Measurements from ENCODE around the gene ANXA8. TPM values are rescaled to one million over a fixed set of nuclear protein-coding genes. Genes with fewer than 3 reads are reported as not detected.
"Not testable (repeated sequence)": the region's sequence is repeated elsewhere in the genome, so short reads cannot be mapped to it uniquely, and the experiment has no call there.

Gene ANXA8
- polyA plus RNA-seq, 3 donors = 0.52 to 2.9 (median 0.97) TPM

DNA sequence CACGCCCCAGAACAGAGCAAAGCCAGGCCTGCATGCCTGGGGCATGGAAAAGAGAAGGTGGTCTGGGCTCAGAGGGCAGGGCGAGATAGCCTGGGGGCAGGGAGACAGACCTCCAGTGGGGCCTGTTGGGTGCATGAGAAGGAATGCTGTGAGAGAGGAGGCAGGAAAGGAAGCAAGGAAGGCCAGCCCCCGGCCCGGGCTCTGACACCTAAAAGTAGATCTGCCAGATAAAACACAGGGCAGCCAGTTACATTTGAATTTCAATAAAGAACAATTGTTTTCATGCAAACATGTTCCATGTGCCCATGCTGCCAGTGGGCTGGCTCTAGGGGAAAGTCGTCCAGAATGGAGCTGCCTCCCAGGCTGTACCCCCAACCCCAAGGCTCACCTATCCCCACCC lies 5.8 kb downstream of the ANXA8 start:
- H3K4me3 Mint-ChIP-seq; H3K4me2 ChIP-seq (replicated peaks; ENCODE audit: extremely low read depth, low read length, poor library complexity, severe bottlenecking); H3K9me3 Mint-ChIP-seq; H3K4me1 ChIP-seq (ENCODE audit: control insufficient read depth in 1 of 2, insufficient read depth in 2 of 2, low read length in 2 of 2); H3K36me3 ChIP-seq (replicated peaks in 1 of 2; ENCODE audit: control insufficient read depth in 1 of 2, insufficient read depth in 2 of 2, low read length in 2 of 2); H3K27ac Mint-ChIP-seq; H3K4me3 ChIP-seq (replicated peaks in 1 of 3; ENCODE audit: low read depth in 2 of 3, low read length in 3 of 3); H3K4me1 Mint-ChIP-seq; H3K79me2 ChIP-seq (ENCODE audit: insufficient read depth, low read length); H3K9ac ChIP-seq (ENCODE audit: insufficient read depth, low read length, poor library complexity, severe bottlenecking); H3K27ac ChIP-seq (ENCODE audit: low read depth in 1 of 2, low read length in 2 of 2); DNase-seq; H4K20me1 ChIP-seq (ENCODE audit: insufficient read depth, low read length); H3K9me3 ChIP-seq (replicated peaks in 1 of 2; ENCODE audit: control insufficient read depth in 1 of 2, insufficient read depth in 1 of 2, low read length in 2 of 2); H3K27me3 Mint-ChIP-seq (ENCODE audit: low read depth in 3 of 3); H3K36me3 Mint-ChIP-seq; H3K27me3 ChIP-seq (ENCODE audit: control insufficient read depth in 2 of 2, insufficient read depth in 2 of 2, low read length in 2 of 2); H2AFZ ChIP-seq (ENCODE audit: insufficient read depth, low read depth, low read length, poor library complexity, severe bottlenecking); intact Hi-C loops (cut with micrococcal nuclease): not testable (repeated sequence)
- no CpG with 5 or more reads among the region's 5 CpGs for WGBS (ENCODE audit: insufficient coverage)

DNA sequence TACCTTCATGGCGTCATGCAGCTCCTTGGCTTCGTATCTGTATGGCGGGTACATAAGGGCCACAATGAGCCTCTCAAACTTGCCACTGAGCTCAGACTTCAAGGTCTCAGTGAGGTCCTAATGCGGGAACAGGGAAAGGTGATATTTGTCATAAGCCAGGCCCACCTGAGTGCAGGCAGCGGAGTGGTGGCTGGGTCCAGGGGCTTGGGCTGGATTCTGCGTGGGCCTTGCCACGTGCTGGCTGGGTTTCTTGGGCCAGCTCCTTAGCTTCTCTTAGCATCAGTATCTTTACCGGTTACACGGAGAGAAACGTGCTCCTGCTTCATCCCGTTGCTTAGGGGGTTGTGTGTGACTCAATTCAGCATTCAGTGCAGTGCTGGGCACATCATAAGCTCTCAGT lies 6.8 kb downstream of the ANXA8 start:
- H3K27ac Mint-ChIP-seq; H3K36me3 ChIP-seq (replicated peaks in 1 of 2; ENCODE audit: control insufficient read depth in 1 of 2, insufficient read depth in 2 of 2, low read length in 2 of 2); H3K9me3 ChIP-seq (replicated peaks in 1 of 2; ENCODE audit: control insufficient read depth in 1 of 2, insufficient read depth in 1 of 2, low read length in 2 of 2); H3K4me1 Mint-ChIP-seq; H4K20me1 ChIP-seq (ENCODE audit: insufficient read depth, low read length); H3K4me3 Mint-ChIP-seq; H3K27me3 Mint-ChIP-seq (ENCODE audit: low read depth in 3 of 3); H3K27ac ChIP-seq (ENCODE audit: low read depth in 1 of 2, low read length in 2 of 2); H3K4me2 ChIP-seq (replicated peaks; ENCODE audit: extremely low read depth, low read length, poor library complexity, severe bottlenecking); H3K27me3 ChIP-seq (ENCODE audit: control insufficient read depth in 2 of 2, insufficient read depth in 2 of 2, low read length in 2 of 2); DNase-seq; H3K9me3 Mint-ChIP-seq; H3K4me1 ChIP-seq (ENCODE audit: control insufficient read depth in 1 of 2, insufficient read depth in 2 of 2, low read length in 2 of 2); H2AFZ ChIP-seq (ENCODE audit: insufficient read depth, low read depth, low read length, poor library complexity, severe bottlenecking); intact Hi-C loops (cut with micrococcal nuclease); H3K9ac ChIP-seq (ENCODE audit: insufficient read depth, low read length, poor library complexity, severe bottlenecking); H3K36me3 Mint-ChIP-seq; H3K4me3 ChIP-seq (replicated peaks in 1 of 3; ENCODE audit: low read depth in 2 of 3, low read length in 3 of 3); H3K79me2 ChIP-seq (ENCODE audit: insufficient read depth, low read length): not testable (repeated sequence)
- WGBS (ENCODE audit: insufficient coverage) = no CpG with 5 or more reads among the region's 11 CpGs

DNA sequence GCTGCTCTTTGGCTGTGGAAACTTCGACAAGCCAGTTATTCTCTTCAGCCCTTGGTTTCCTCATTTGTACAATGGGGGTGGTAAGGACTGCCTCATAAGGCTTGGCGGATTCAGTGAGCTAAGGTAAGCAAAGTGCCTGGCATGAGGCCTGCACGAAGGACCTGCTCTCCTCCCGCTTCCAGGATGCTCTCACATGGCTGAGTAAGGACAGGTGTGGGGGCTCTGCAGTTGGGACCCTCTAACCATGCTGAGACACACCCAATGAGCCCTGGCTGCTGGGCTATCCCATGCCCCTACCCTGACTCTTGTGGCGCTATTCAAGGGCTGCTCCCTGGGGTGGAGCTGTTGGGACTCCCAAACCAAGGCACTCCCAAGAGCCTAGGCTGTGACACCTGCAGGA lies 8.8 kb downstream of the ANXA8 start:
- H3K79me2 ChIP-seq (ENCODE audit: insufficient read depth, low read length); H3K9me3 ChIP-seq (replicated peaks in 1 of 2; ENCODE audit: control insufficient read depth in 1 of 2, insufficient read depth in 1 of 2, low read length in 2 of 2); intact Hi-C loops (cut with micrococcal nuclease); H3K9ac ChIP-seq (ENCODE audit: insufficient read depth, low read length, poor library complexity, severe bottlenecking); H3K36me3 Mint-ChIP-seq; H3K27ac ChIP-seq (ENCODE audit: low read depth in 1 of 2, low read length in 2 of 2); DNase-seq; H3K4me2 ChIP-seq (replicated peaks; ENCODE audit: extremely low read depth, low read length, poor library complexity, severe bottlenecking); H3K4me1 ChIP-seq (ENCODE audit: control insufficient read depth in 1 of 2, insufficient read depth in 2 of 2, low read length in 2 of 2); H3K27me3 Mint-ChIP-seq (ENCODE audit: low read depth in 3 of 3); H2AFZ ChIP-seq (ENCODE audit: insufficient read depth, low read depth, low read length, poor library complexity, severe bottlenecking); H4K20me1 ChIP-seq (ENCODE audit: insufficient read depth, low read length); H3K27ac Mint-ChIP-seq; H3K9me3 Mint-ChIP-seq; H3K27me3 ChIP-seq (ENCODE audit: control insufficient read depth in 2 of 2, insufficient read depth in 2 of 2, low read length in 2 of 2); H3K36me3 ChIP-seq (replicated peaks in 1 of 2; ENCODE audit: control insufficient read depth in 1 of 2, insufficient read depth in 2 of 2, low read length in 2 of 2); H3K4me3 Mint-ChIP-seq; H3K4me1 Mint-ChIP-seq; H3K4me3 ChIP-seq (replicated peaks in 1 of 3; ENCODE audit: low read depth in 2 of 3, low read length in 3 of 3): not testable (repeated sequence)
- WGBS (ENCODE audit: insufficient coverage) = no CpG with 5 or more reads among the region's 5 CpGs

DNA sequence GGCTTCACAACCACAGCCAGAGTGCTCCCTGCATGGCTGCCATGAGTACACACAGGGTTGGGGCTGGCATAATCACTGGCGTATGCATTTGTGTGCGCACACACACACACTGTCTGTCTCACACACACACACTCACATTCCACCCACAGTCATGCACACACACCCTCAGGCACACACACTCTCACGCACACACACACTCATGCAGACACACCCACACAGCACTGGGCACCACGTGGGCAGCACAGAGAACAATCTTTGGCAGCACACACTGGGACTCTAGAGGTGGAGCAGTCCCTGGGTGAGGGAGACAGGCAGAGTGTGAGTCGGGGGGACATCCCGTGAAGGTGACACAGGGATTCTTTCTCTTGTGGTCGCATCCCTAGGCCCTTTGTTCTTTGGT lies 10.4 kb downstream of the ANXA8 start:
- H3K27ac ChIP-seq (ENCODE audit: low read depth in 1 of 2, low read length in 2 of 2); H3K9ac ChIP-seq (ENCODE audit: insufficient read depth, low read length, poor library complexity, severe bottlenecking); H3K4me1 ChIP-seq (ENCODE audit: control insufficient read depth in 1 of 2, insufficient read depth in 2 of 2, low read length in 2 of 2); H3K36me3 ChIP-seq (replicated peaks in 1 of 2; ENCODE audit: control insufficient read depth in 1 of 2, insufficient read depth in 2 of 2, low read length in 2 of 2); H3K4me3 Mint-ChIP-seq; intact Hi-C loops (cut with micrococcal nuclease); DNase-seq; H3K4me1 Mint-ChIP-seq; H3K27ac Mint-ChIP-seq; H2AFZ ChIP-seq (ENCODE audit: insufficient read depth, low read depth, low read length, poor library complexity, severe bottlenecking); H3K36me3 Mint-ChIP-seq; H3K27me3 Mint-ChIP-seq (ENCODE audit: low read depth in 3 of 3); H3K27me3 ChIP-seq (ENCODE audit: control insufficient read depth in 2 of 2, insufficient read depth in 2 of 2, low read length in 2 of 2); H3K79me2 ChIP-seq (ENCODE audit: insufficient read depth, low read length); H3K4me3 ChIP-seq (replicated peaks in 1 of 3; ENCODE audit: low read depth in 2 of 3, low read length in 3 of 3); H3K9me3 ChIP-seq (replicated peaks in 1 of 2; ENCODE audit: control insufficient read depth in 1 of 2, insufficient read depth in 1 of 2, low read length in 2 of 2); H4K20me1 ChIP-seq (ENCODE audit: insufficient read depth, low read length); H3K9me3 Mint-ChIP-seq; H3K4me2 ChIP-seq (replicated peaks; ENCODE audit: extremely low read depth, low read length, poor library complexity, severe bottlenecking): not testable (repeated sequence)
- no CpG with 5 or more reads among the region's 7 CpGs for WGBS (ENCODE audit: insufficient coverage)
